Right ventricle myocardium superior (tissue), 1 donor: Measurements from ENCODE around the gene DPYSL5. TPM values are rescaled to one million over a fixed set of nuclear protein-coding genes. Genes with fewer than 3 reads are reported as not detected.
"Not testable (repeated sequence)": the region's sequence is repeated elsewhere in the genome, so short reads cannot be mapped to it uniquely, and the experiment has no call there.

Source experiments
- ATAC-seq: fragments of 200-7000 bp; cut with Tn5 transposase; one replicate; pipeline ENCODE4 v1.9.1; 2020; ENCODE audit warnings: mild to moderate bottlenecking; ENCODE audit not compliant: poor library complexity
- DNase-seq: peaks from one replicate; pipeline ENCODE4 v3.0.0-alpha.2; 2020
- intact Hi-C: fragments of 100-400 bp; cut with DNase I; formaldehyde crosslinking; loops from one replicate; pipeline ENCODE4 v1.11.2; 2022
- total RNA-seq: library from RNA; stranded (reverse); fragmentation: NEBNext Ultra II Directional; extraction: Animal tissue kit (Norgen Biotek cat#: 25700); gene quantifications from one replicate; pipeline ENCODE4 v1.2.1, GENCODE V29; 2021
- donor health status: DM: no; HTN: yes; CAD: no; lungs with severe emphysema.

The DPYSL5 gene
- total RNA-seq, 1 donor from 2014 or later = not detected

GRCh38 chr2:26914659-26915310 is 66.9 kb downstream of the DPYSL5 start:
- DNase-seq (no peak), ATAC-seq (no peak)
- intact Hi-C loops = no loop called here

GRCh38 chr2:26915316-26915715 is 67.4 kb downstream of the DPYSL5 start:
- intact Hi-C loops = no loop called here
- ATAC-seq = no peak
- no peak for DNase-seq

- ATAC-seq (no peak), DNase-seq (no peak)
- intact Hi-C loops = no loop called here
Observed at GRCh38 chr2:26916128-26916692, 68.3 kb downstream of the DPYSL5 start.

GRCh38 chr2:26917135-26917836 is 69.4 kb downstream of the DPYSL5 start:
- ATAC-seq = no peak
- no peak for DNase-seq
- intact Hi-C loops = no loop called here

- DNase-seq (no peak), ATAC-seq (no peak)
- intact Hi-C loops = loop anchor here (5.0 kb wide), 1 partner anchor 74 kb away; the partner anchor contains the start of gene DPYSL5
Observed at GRCh38 chr2:26921323-26921722, 73.4 kb downstream of the DPYSL5 start.

- intact Hi-C loops = loop anchor here (5.0 kb wide), 1 partner anchor 75 kb away; the partner anchor contains the start of gene DPYSL5
- ATAC-seq = peak; percentile 83
- peak; percentile 48 for DNase-seq
Observed at GRCh38 chr2:26922405-26923188, 74.7 kb downstream of the DPYSL5 start.

GRCh38 chr2:26923189-26923466 is 75.2 kb downstream of the DPYSL5 start:
- intact Hi-C loops = loop anchor here (5.0 kb wide), 1 partner anchor 76 kb away; the partner anchor contains the start of gene DPYSL5
- not testable (repeated sequence) for DNase-seq, ATAC-seq

- intact Hi-C loops = loop anchor here (5.0 kb wide), 1 partner anchor 77 kb away; the partner anchor contains the start of gene DPYSL5
- DNase-seq = no peak
- ATAC-seq = no peak
Observed at GRCh38 chr2:26924731-26925099, 76.8 kb downstream of the DPYSL5 start.

- intact Hi-C loops = no loop called here
- ATAC-seq (no peak), DNase-seq (no peak)
Observed at GRCh38 chr2:26925100-26925791, 77.3 kb downstream of the DPYSL5 start.

- no peak for DNase-seq
- intact Hi-C loops = no loop called here
Observed at GRCh38 chr2:26927221-26927620, 79.3 kb downstream of the DPYSL5 start.

GRCh38 chr2:26932974-26933373 is 85.0 kb downstream of the DPYSL5 start:
- ATAC-seq = peak; percentile 71
- intact Hi-C loops = no loop called here
- DNase-seq = no peak

More at GRCh38 chr2:26927221-26927620, 79.3 kb downstream of the DPYSL5 start:
- ATAC-seq = no peak

GRCh38 chr2:26933431-26934334 is 85.8 kb downstream of the DPYSL5 start:
- intact Hi-C loops = no loop called here
- DNase-seq (no peak), ATAC-seq (no peak)

GRCh38 chr2:26934335-26934724 is 86.4 kb downstream of the DPYSL5 start:
- no peak for ATAC-seq
- DNase-seq = no peak
- intact Hi-C loops = no loop called here

- DNase-seq (no peak), ATAC-seq (no peak)
- intact Hi-C loops = no loop called here
Observed at GRCh38 chr2:26934985-26935384, 87.1 kb downstream of the DPYSL5 start.

GRCh38 chr2:26936855-26937254 is 88.9 kb downstream of the DPYSL5 start:
- no peak for DNase-seq
- intact Hi-C loops = no loop called here
- no peak for ATAC-seq

- DNase-seq = no peak
- no peak for ATAC-seq
- intact Hi-C loops = no loop called here
Observed at GRCh38 chr2:26938399-26939118, 90.6 kb downstream of the DPYSL5 start.

GRCh38 chr2:26940001-26940400 is 92.1 kb downstream of the DPYSL5 start:
- intact Hi-C loops = loop anchor here (5.0 kb wide), 1 partner anchor 93 kb away; the partner anchor contains the start of gene DPYSL5
- DNase-seq (no peak), ATAC-seq (no peak)
